Ascending aorta (tissue), 2 donors: ENCODE data around the gene EPB41L2. TPM values are rescaled to one million over a fixed set of nuclear protein-coding genes. Genes with fewer than 3 reads are reported as not detected.

Source experiments
- DNase-seq, 2 donors: peaks; one replicate each; pipeline ENCODE4 v3.0.0-alpha.2; 2019; ENCODE audit warnings: low spot score in 2 of 2
- H3K27ac ChIP-seq, 2 donors: fragments of 200-600 bp; sonication (generic); one replicate each; pipeline ENCODE4 v1.5.1; 2016 to 2017; ENCODE audit warnings: mild to moderate bottlenecking in 1 of 2
- H3K27me3 ChIP-seq: fragments of 200-600 bp; sonication (generic); one replicate; pipeline ENCODE4 v1.5.1; 2017
- H3K36me3 ChIP-seq, 2 donors: fragments of 200-600 bp; sonication (generic); one replicate each; pipeline ENCODE4 v1.5.1; 2016
- H3K4me1 ChIP-seq, 2 donors: fragments of 200-600 bp; sonication (generic); one replicate each; pipeline ENCODE4 v1.5.1; 2016 to 2017; ENCODE audit warnings: mild to moderate bottlenecking in 1 of 2
- H3K4me3 ChIP-seq, 2 donors: fragments of 200-600 bp; sonication (generic); one replicate each; pipeline ENCODE4 v1.5.1; 2016 to 2017; ENCODE audit warnings: mild to moderate bottlenecking in 1 of 2
- H3K9me3 ChIP-seq, 2 donors: fragments of 200-600 bp; sonication (generic); one replicate each; pipeline ENCODE4 v1.5.1; 2016
- intact Hi-C: fragments of 100-400 bp; cut with DNase I; formaldehyde crosslinking; loops from one replicate; pipeline ENCODE4 v1.15.1; 2023
- total RNA-seq: library from RNA; depleted of rRNA; stranded (reverse); fragments of >200 nt; gene quantifications from one replicate; pipeline ENCODE4 v1.1.0, GENCODE V29; 2016
- TF ChIP-seq, protein P1 (sequence below), 3 experiments: fragments of 200-600 bp in 2 of 3; fragments of 450-650 bp in 1 of 3; sonication (generic) in 2 of 3; IDR thresholded peaks; one replicate each; pipeline ENCODE4 v1.5.1; 2016 to 2019; ENCODE audit warnings: antibody characterized with exemption in 3 of 3, mild to moderate bottlenecking in 1 of 3, moderate library complexity in 1 of 3

Gene EPB41L2
- total RNA-seq, 1 donor from 2014 or later = 163 TPM

DNA sequence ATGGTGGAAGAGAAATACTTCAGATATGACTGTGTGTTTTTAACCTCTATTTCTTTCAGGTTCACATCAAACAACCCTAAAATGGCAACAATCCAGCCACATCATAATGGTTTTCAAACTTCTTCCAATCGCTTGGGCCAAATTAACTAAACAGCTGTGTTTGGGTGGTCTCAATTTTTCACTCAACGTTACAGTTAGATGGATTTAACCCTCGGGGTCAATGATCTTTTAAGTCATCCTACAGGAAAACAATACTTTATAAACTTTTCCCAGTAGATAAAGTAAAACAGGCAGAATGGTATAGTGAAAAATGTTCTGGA, 60.4 kb downstream of the EPB41L2 start:
- Histone ChIP-seq H3K4me1 (peaks cover 0 to 14% of the 10 kb centered on the region in 2 donors), H3K9me3 (peaks cover 0 to 9% of the 10 kb centered on the region in 2 donors), H3K36me3 (no peaks in the 10 kb centered on the region), H3K27ac (peak overlapping the region; percentile 17 to 27), H3K4me3 (peak overlapping the region; percentile 17 to 42), H3K27me3 (no peaks in the 10 kb centered on the region)
- intact Hi-C loops = loop anchor here (5.0 kb wide), 1 partner anchor 60 kb away; the partner anchor contains the start of gene EPB41L2
- TF ChIP-seq, protein P1, sequence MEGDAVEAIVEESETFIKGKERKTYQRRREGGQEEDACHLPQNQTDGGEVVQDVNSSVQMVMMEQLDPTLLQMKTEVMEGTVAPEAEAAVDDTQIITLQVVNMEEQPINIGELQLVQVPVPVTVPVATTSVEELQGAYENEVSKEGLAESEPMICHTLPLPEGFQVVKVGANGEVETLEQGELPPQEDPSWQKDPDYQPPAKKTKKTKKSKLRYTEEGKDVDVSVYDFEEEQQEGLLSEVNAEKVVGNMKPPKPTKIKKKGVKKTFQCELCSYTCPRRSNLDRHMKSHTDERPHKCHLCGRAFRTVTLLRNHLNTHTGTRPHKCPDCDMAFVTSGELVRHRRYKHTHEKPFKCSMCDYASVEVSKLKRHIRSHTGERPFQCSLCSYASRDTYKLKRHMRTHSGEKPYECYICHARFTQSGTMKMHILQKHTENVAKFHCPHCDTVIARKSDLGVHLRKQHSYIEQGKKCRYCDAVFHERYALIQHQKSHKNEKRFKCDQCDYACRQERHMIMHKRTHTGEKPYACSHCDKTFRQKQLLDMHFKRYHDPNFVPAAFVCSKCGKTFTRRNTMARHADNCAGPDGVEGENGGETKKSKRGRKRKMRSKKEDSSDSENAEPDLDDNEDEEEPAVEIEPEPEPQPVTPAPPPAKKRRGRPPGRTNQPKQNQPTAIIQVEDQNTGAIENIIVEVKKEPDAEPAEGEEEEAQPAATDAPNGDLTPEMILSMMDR (IDR thresholded peaks at IDR 0.05) = no peak
- DNase-seq = no peak

DNA sequence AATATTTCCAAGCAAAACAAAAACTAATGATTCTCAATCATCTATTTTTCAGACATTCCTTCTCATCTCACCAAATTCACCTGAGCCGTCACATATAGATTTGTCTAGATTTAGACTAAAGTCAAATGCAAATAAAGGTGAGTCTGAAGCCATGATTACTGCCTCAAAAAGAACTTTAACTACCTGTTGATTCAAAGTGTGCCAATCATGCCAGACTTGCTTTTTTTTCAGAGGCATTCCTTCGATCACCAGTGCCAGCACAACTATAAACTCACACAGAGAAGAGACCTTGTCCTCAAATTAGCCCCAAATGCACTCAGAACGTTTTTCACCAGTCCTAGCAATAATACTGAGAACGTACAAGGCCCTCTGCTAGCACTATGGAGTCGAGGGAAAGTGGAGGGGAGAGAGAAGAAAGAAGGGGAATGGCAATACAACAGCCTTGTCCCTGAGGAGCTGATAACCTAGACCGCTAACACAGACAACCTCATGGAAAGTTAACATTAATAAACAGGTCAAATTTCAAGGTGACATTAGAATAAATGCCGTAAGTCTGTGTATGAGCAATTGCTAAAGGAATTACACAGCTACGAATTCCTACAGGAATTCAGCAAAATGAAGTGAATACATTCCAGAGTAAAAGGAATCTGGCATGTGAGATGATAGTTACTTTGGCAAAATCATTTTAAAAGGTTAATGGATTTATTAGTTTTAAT, 60.9 kb downstream of the EPB41L2 start:
- no peaks in the 10 kb centered on the region for H3K27me3 ChIP-seq
- H3K9me3 ChIP-seq = peaks cover 0 to 4% of the 10 kb centered on the region in 2 donors
- DNase-seq = no peak
- intact Hi-C loops = loop anchor here (5.0 kb wide), 1 partner anchor 60 kb away; the partner anchor contains the start of gene EPB41L2
- H3K27ac ChIP-seq = peak overlapping the region; percentile 17 to 27
- TF ChIP-seq, protein P1 (IDR thresholded peaks at IDR 0.05) = no peak
- no peaks in the 10 kb centered on the region for H3K36me3 ChIP-seq
- peaks cover 0 to 14% of the 10 kb centered on the region in 2 donors for H3K4me1 ChIP-seq
- peak overlapping the region; percentile 35 to 42 for H3K4me3 ChIP-seq

DNA sequence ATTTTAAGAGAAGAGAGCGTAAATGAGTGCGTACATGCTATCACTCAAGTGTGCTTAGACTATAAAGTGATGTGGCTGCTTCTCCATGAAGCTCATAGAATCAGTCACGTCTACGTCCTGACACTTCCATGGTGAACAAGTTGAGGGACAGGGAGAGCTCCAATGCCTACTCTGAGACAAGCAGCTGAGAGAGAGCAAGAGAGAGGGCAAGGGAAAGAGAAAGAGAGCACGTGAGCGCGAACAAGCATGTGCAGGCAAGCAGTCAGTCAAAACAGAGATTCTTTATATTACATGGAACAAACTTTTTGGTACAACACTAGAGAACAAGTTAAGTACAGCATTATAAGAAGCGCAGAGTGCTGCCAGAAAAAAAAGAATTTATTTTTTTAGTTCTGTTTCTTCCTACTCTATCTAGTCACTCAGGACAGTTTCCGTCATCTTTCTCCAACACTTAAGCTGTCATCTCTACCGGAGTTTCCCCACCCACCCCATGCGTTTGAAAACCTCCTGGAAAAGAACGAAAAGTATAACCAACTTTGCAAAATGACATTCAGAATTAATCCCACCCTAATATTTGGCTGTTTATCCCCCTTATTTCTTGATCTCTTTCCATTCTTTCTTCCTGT, 61.8 kb downstream of the EPB41L2 start:
- Histone ChIP-seq H3K4me3 (peak overlapping the region; percentile 35 to 42), H3K36me3 (no peaks in the 10 kb centered on the region), H3K27ac (no peak overlapping the region), H3K9me3 (no peaks in the 10 kb centered on the region), H3K27me3 (no peaks in the 10 kb centered on the region), H3K4me1 (peaks cover 0 to 14% of the 10 kb centered on the region in 2 donors)
- intact Hi-C loops = loop anchor here (5.0 kb wide), 1 partner anchor 61 kb away; the partner anchor contains the start of gene EPB41L2
- TF ChIP-seq, protein P1 (IDR thresholded peaks at IDR 0.05) = no peak
- no peak for DNase-seq

DNA sequence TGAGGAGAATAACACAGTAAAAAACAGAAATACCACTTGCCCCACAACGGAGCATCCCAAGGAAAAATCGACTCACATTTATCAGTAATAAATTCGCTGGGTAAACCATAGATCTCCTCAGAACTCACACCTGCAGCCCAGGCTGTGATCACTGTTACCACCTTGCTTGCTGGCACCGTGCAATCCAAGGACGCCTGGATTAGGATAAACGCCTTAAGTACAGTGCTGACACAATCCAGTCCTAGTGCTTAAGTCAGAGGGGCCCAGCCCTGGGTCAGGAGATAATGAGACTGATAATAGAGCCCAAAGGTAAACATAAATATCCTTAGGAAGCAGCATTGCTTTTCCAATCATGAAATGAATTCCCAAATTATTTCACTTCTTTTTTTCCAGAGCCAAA, 62.5 kb downstream of the EPB41L2 start:
- intact Hi-C loops = loop anchor here (5.0 kb wide), 1 partner anchor 62 kb away; the partner anchor contains the start of gene EPB41L2
- H3K36me3 ChIP-seq = no peaks in the 10 kb centered on the region
- peaks cover 0 to 14% of the 10 kb centered on the region in 2 donors for H3K4me1 ChIP-seq
- H3K4me3 ChIP-seq = no peak overlapping the region
- H3K27ac ChIP-seq = no peak overlapping the region
- no peaks in the 10 kb centered on the region for H3K9me3 ChIP-seq
- DNase-seq = no peak
- no peaks in the 10 kb centered on the region for H3K27me3 ChIP-seq
- TF ChIP-seq, protein P1 (IDR thresholded peaks at IDR 0.05) = no peak

DNA sequence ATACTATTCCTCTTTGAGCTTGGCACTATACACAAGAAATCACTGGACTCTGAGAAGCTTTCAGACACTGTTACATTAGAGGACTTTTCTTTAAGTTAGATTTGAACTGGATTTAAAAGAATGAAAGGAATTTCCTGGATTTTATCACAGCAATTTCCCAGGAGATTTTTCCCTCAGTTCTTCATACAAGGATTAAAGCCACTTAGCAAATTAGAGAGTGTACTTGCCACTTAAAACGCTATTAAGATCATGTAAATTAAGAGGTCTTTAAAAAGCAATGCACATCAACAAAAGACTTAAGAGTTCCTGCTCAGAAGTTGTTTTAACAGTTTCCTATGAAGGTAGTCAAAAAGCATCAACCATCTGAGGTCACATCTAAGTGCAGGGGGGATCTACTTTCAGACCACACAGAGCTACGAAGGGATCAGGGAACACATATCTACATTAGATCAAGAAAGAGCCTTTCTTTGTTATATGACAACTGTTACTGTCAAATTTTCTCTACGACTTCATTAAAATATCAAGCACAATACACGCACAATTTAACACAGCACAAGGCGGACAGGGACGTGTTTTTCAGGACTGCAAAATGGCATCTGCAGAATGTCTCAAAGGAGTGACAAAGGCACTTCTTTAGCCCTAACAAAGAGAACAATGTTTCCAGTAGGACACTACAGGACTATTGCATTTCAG, 65.8 kb downstream of the EPB41L2 start:
- H3K27me3 ChIP-seq = no peaks in the 10 kb centered on the region
- H3K4me3 ChIP-seq = no peak overlapping the region
- peaks cover 0 to 3% of the 10 kb centered on the region in 2 donors for H3K4me1 ChIP-seq
- no peak for DNase-seq
- TF ChIP-seq, protein P1 (IDR thresholded peaks at IDR 0.05) = no peak
- intact Hi-C loops = no loop called here
- no peak overlapping the region for H3K27ac ChIP-seq
- H3K36me3 ChIP-seq = no peaks in the 10 kb centered on the region
- no peaks in the 10 kb centered on the region for H3K9me3 ChIP-seq
